Effector memory CD4-positive, alpha-beta T cell (primary cell): Measurements from ENCODE around the gene PSMA2.
A peak's percentile ranks its signal among the peaks of the same experiment; 100 is the strongest.

ENCODE experiments used
- DNase-seq, 3 donors: peaks; one replicate each; pipeline ENCODE4 v3.0.0-alpha.2; 2020
- H3K27ac ChIP-seq: 2 replicates; pipeline ENCODE4 v1.7.0; 2013; ENCODE audit warnings: mild to moderate bottlenecking, low read length, moderate library complexity; ENCODE audit not compliant: insufficient read depth, poor library complexity, severe bottlenecking
- H3K27me3 ChIP-seq: replicated peaks from 2 replicates; pipeline ENCODE4 v1.7.0; 2013; ENCODE audit warnings: mild to moderate bottlenecking, low read length; ENCODE audit not compliant: insufficient read depth, control insufficient read depth, poor library complexity, severe bottlenecking
- H3K36me3 ChIP-seq: 2 replicates; pipeline ENCODE4 v1.7.0; 2013; ENCODE audit warnings: mild to moderate bottlenecking, low read length, moderate library complexity; ENCODE audit not compliant: control insufficient read depth, insufficient read depth
- H3K4me1 ChIP-seq: 2 replicates; pipeline ENCODE4 v1.7.0; 2013; ENCODE audit warnings: low read length, mild to moderate bottlenecking; ENCODE audit not compliant: control insufficient read depth, insufficient read depth, poor library complexity, severe bottlenecking
- H3K4me3 ChIP-seq: 2 replicates; pipeline ENCODE4 v1.7.0; 2013; ENCODE audit warnings: low read length, low read depth, mild to moderate bottlenecking; ENCODE audit not compliant: insufficient read depth, poor library complexity, severe bottlenecking
- H3K9me3 ChIP-seq: 2 replicates; pipeline ENCODE4 v1.7.0; 2013; ENCODE audit warnings: mild to moderate bottlenecking, low read length, moderate library complexity; ENCODE audit not compliant: control insufficient read depth

Gene PSMA2

DNA sequence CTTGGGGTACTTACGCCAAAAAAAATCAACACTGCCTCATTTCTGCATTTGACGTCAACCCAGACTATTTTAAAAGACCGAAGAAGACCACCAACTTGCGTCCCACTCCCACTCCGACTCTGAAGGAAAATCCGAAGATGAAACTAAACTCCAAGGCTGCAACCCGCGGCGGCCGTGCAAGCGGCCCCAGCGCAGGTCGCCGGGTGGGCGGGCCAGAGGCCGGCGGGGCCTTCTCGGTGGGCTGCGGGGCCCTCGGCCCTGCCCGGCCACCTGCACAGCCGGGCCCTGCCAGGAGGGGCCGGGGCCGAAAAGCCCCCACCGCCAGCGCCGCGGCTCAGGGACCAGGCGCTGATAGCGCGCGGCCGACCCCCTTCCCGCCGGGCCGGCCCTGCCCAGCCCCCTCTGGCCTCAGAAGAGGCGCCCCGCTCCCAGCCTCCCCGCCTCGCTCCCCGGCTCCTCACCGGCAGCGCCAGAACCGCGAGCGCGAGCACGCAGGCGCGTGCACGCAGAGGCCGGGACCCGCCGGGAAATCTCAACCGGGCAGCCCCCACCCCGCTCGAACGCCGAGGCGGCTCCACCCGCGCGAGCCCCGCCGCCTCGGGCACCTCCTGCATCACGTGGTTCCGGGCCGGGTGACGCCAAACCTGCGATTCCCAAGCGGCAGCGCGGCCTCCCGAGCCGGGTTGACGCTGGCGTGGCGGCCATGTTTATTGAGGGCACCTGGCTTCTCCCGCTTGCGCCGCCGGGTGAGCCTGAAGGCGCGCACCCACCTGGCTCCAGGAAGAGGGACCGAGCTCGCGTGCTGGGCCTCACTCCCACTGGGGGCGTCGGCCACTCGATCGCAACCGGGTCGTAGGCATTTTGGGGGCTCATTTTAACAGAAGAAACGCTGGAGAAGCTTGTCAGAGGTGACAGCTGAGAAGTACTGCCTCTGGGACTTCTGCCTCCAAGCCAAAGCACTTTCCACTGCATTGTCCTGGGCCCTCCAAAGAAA, 20.2 kb downstream of the PSMA2 start, which contains the start of gene C7orf25:
Gene C7orf25 (minus strand): TSS at position 617 of the 994 bp plus-strand sequence. CDS start 1,170 bp downstream, outside the sequence.
- no peaks in the 10 kb centered on the region for H3K4me1 ChIP-seq
- H3K4me3 ChIP-seq = peak within 1 kb of the TSS; percentile 70
- peak within 1 kb of the TSS; percentile 71 for H3K27ac ChIP-seq
- no peaks in the 10 kb centered on the region for H3K9me3 ChIP-seq
- H3K27me3 ChIP-seq = no peaks in the 10 kb centered on the region
- peak; percentile 91 to 95 (median 94) for DNase-seq
- peaks cover 9% of the 10 kb centered on the region for H3K36me3 ChIP-seq

DNA sequence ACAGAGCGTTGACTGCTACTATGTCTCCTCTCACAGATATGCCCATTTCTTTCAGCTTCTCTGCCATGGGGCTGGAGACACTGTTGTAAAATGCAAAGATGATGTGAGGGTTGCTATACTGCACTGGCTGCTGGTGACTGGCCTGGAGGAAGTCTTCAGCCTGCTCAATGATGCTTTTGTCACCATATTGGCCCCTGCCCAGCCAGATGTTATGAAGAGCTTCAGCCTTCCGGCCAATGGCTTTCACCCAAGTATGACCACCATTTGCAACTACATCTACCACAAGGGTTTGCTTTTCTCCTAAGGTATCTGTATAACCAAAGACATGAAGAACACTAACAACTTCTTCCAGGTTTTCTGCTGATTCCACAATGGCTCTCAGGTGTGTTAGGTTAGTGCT, 21.7 kb downstream of the PSMA2 start:
- no peak for DNase-seq
- Histone ChIP-seq H3K27me3 (no peaks in the 10 kb centered on the region), H3K4me3 (no peak overlapping the region), H3K36me3 (no peaks in the 10 kb centered on the region), H3K27ac (no peak overlapping the region), H3K4me1 (no peaks in the 10 kb centered on the region), H3K9me3 (no peaks in the 10 kb centered on the region)

DNA sequence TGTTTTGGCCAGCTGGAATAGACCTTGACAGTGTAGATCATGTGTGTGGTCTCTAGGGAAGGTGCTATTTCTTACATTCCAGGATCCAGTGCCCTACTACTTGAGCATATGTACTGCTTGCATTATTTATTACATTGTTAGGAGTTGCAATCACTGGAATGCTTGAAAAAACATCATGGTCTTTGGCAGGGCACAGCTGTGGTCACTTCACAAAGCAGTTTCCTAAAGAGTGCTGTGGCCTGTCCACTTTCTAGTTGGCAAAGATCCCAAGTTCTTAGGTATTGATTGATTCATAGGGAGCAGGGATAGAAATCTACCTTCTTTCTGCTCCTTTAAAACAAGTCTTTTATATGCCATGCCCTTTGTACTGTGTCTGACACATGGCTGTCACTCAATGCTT, 24.7 kb downstream of the PSMA2 start:
- Histone ChIP-seq H3K4me1 (no peaks in the 10 kb centered on the region), H3K4me3 (no peak overlapping the region), H3K9me3 (no peaks in the 10 kb centered on the region), H3K36me3 (no peaks in the 10 kb centered on the region), H3K27me3 (no peaks in the 10 kb centered on the region), H3K27ac (no peak overlapping the region)
- DNase-seq = no peak

DNA sequence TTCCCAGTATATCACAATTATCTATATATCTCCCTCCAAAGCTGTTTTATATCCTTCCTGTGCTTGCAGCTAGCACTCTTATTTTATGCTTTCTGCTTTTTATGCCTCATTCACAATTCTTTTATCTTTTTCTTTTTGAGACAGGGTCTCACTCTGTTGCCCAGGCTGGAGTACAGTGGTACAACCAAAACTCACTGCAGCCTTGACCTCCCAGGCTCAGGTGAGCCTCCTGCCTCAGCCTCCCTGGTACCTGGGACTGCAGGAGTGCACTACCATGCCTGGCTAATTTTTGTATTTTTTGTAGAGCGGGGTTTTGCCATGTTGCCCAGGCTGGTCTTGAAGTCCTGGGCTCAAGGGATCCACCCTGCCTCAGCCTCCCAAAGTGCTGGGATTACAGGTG, 25.8 kb downstream of the PSMA2 start:
- no peaks in the 10 kb centered on the region for H3K9me3 ChIP-seq
- no peak overlapping the region for H3K27ac ChIP-seq
- no peak for DNase-seq
- no peaks in the 10 kb centered on the region for H3K27me3 ChIP-seq
- no peak overlapping the region for H3K4me3 ChIP-seq
- no peaks in the 10 kb centered on the region for H3K4me1 ChIP-seq
- no peaks in the 10 kb centered on the region for H3K36me3 ChIP-seq

- no peak for DNase-seq
- Histone ChIP-seq H3K4me3 (no peak overlapping the region), H3K36me3 (no peaks in the 10 kb centered on the region), H3K27me3 (no peaks in the 10 kb centered on the region), H3K4me1 (no peaks in the 10 kb centered on the region), H3K9me3 (no peaks in the 10 kb centered on the region), H3K27ac (no peak overlapping the region)
Measured at GRCh38 chr7:42902331-42902730, 29.6 kb downstream of the PSMA2 start.

- Histone ChIP-seq H3K4me1 (no peaks in the 10 kb centered on the region), H3K36me3 (no peaks in the 10 kb centered on the region), H3K9me3 (no peaks in the 10 kb centered on the region), H3K27me3 (no peaks in the 10 kb centered on the region), H3K4me3 (no peak overlapping the region), H3K27ac (no peak overlapping the region)
- no peak for DNase-seq
Measured at GRCh38 chr7:42900842-42901241, 31.1 kb downstream of the PSMA2 start.

- Histone ChIP-seq H3K36me3 (no peaks in the 10 kb centered on the region), H3K27me3 (no peaks in the 10 kb centered on the region), H3K4me1 (no peaks in the 10 kb centered on the region), H3K4me3 (no peak overlapping the region), H3K9me3 (no peaks in the 10 kb centered on the region), H3K27ac (no peak overlapping the region)
- no peak for DNase-seq
Measured at GRCh38 chr7:42893346-42894240, 38.4 kb downstream of the PSMA2 start.

GRCh38 chr7:42886893-42887505, 45.0 kb downstream of the PSMA2 start:
- DNase-seq = no peak
- no peaks in the 10 kb centered on the region for H3K9me3 ChIP-seq
- no peak overlapping the region for H3K4me3 ChIP-seq
- no peak overlapping the region for H3K27ac ChIP-seq
- H3K27me3 ChIP-seq = no peaks in the 10 kb centered on the region
- H3K36me3 ChIP-seq = no peaks in the 10 kb centered on the region
- H3K4me1 ChIP-seq = no peaks in the 10 kb centered on the region

GRCh38 chr7:42886129-42886528, 45.8 kb downstream of the PSMA2 start:
- H3K4me3 ChIP-seq = no peak overlapping the region
- H3K4me1 ChIP-seq = no peaks in the 10 kb centered on the region
- H3K36me3 ChIP-seq = no peaks in the 10 kb centered on the region
- no peak for DNase-seq
- no peak overlapping the region for H3K27ac ChIP-seq
- H3K27me3 ChIP-seq = no peaks in the 10 kb centered on the region
- no peaks in the 10 kb centered on the region for H3K9me3 ChIP-seq
